Prostate gland (tissue), 2 donors: Measurements from ENCODE around the gene MREG.

Source experiments
- POLR2A ChIP-seq: fragments of 450-650 bp; IDR thresholded peaks from one replicate; pipeline ENCODE4 v1.6.1; 2016; ENCODE audit warnings: antibody characterized with exemption, mild to moderate bottlenecking
- POLR2AphosphoS5 ChIP-seq: sonication (generic); formaldehyde crosslinking; IDR thresholded peaks from one replicate; pipeline ENCODE4 v1.6.1; 2017; ENCODE audit warnings: antibody characterized with exemption
- TF ChIP-seq, protein P1 (sequence below), 4 experiments: fragments of 200-600 bp in 2 of 4; fragments of 450-650 bp in 2 of 4; sonication (generic) in 2 of 4; IDR thresholded peaks; 1 replicate in 3 of 4; 2 replicates in 1 of 4; pipeline ENCODE4 v1.5.1; 2016 to 2019; ENCODE audit warnings: antibody characterized with exemption in 4 of 4, mild to moderate bottlenecking in 2 of 4, moderate library complexity in 2 of 4

DNA sequence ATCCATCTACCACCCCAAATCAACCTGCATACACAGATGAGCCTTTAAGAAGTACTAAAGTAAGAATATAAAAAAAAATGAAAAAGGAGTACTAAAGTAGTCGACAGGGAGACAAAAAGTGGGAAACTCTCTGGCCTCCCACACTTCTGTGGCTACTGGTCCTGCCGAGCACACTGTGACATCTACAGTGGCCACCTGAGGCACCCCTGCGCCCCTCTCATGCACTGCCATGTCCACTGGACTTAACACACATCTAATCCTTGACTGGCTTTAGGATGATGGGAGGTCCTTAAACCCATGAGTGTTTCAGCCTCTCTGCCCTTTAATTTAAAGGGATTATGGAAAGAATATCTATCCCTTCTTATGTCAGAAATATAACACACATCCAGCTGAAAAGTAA is 71.2 kb downstream of the MREG start:
- TF ChIP-seq, protein P1, sequence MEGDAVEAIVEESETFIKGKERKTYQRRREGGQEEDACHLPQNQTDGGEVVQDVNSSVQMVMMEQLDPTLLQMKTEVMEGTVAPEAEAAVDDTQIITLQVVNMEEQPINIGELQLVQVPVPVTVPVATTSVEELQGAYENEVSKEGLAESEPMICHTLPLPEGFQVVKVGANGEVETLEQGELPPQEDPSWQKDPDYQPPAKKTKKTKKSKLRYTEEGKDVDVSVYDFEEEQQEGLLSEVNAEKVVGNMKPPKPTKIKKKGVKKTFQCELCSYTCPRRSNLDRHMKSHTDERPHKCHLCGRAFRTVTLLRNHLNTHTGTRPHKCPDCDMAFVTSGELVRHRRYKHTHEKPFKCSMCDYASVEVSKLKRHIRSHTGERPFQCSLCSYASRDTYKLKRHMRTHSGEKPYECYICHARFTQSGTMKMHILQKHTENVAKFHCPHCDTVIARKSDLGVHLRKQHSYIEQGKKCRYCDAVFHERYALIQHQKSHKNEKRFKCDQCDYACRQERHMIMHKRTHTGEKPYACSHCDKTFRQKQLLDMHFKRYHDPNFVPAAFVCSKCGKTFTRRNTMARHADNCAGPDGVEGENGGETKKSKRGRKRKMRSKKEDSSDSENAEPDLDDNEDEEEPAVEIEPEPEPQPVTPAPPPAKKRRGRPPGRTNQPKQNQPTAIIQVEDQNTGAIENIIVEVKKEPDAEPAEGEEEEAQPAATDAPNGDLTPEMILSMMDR (IDR thresholded peaks at IDR 0.05) = no peak
- TF ChIP-seq POLR2A (no peak), POLR2AphosphoS5 (no peak)
